Measurements from ENCODE around the gene POLR3B. TPM values are rescaled to one million over a fixed set of nuclear protein-coding genes. Genes with fewer than 3 reads are reported as not detected.

POLR3B gene
- total and polyA plus RNA-seq, 2 of the 8 experiments (the other 6 are each of a cell fraction or from before 2014, with no cell fraction given) = 5.0 to 13.2 TPM

GRCh38 chr12:106357549-106358395, at the start of gene POLR3B (continued):
- TF ChIP-seq EGR1 (IDR thresholded peaks at IDR 0.05; ENCODE audit: borderline replicate concordance, low read depth, low read length) = no peak
- TF ChIP-seq KDM5A (IDR thresholded peaks at IDR 0.05; ENCODE audit: low read length) = peak; percentile 72
- no peak for TF ChIP-seq BRCA1 (IDR thresholded peaks at IDR 0.05; ENCODE audit: low read depth, low read length)
- peak; percentile 62; the same call in 1 of the 2 replicates for TF ChIP-seq RBBP5 (IDR thresholded peaks at IDR 0.05; ENCODE audit: borderline replicate concordance, low read depth, low read length)
- peak; percentile 93 for TF ChIP-seq PHF8 (conservative IDR thresholded peaks at IDR 0.05; ENCODE audit: low read depth, low read length)
- TF ChIP-seq EP300 (IDR thresholded peaks at IDR 0.05; ENCODE audit: borderline replicate concordance in 1 of 2, low read depth in 2 of 2, low read length in 2 of 2) = 0 out of 3 replicates have a peak, but pooled peaks of 1 of the 2 experiments have one; percentile 32
- TF ChIP-seq SP4 (IDR thresholded peaks at IDR 0.05; ENCODE audit: low read length) = peak; percentile 94
- TF ChIP-seq CTBP2 (IDR thresholded peaks at IDR 0.05; ENCODE audit: borderline replicate concordance, insufficient read depth, insufficient read length, low read length) = no peak
- no peak for TF ChIP-seq RNF2 (IDR thresholded peaks at IDR 0.05; ENCODE audit: borderline replicate concordance, low read depth, low read length, missing control alignments, poor library complexity, severe bottlenecking)
- TF ChIP-seq KDM1A (IDR thresholded peaks at IDR 0.05; ENCODE audit: borderline replicate concordance, low read length) = peak; percentile 41; the same call in 1 of the 2 replicates
- no peak for TF ChIP-seq SIRT6 (IDR thresholded peaks at IDR 0.05; ENCODE audit: low read length)
- no peak for TF ChIP-seq SP2 (IDR thresholded peaks at IDR 0.05; ENCODE audit: low read length)
- no peak for TF ChIP-seq HDAC6 (IDR thresholded peaks at IDR 0.05; ENCODE audit: low read depth, low read length)
- no peak for TF ChIP-seq RXRA (IDR thresholded peaks at IDR 0.05; ENCODE audit: insufficient read depth, low read depth, low read length)
- 0 out of 2 replicates have a peak, but pooled peaks have one; percentile 39 for TF ChIP-seq JUN (IDR thresholded peaks at IDR 0.05; ENCODE audit: low read depth, low read length)
- no peak for TF ChIP-seq SRF (IDR thresholded peaks at IDR 0.05; ENCODE audit: low read depth, low read length)
- TF ChIP-seq CBX5 (IDR thresholded peaks at IDR 0.05; ENCODE audit: low read depth, low read length) = no peak
- TF ChIP-seq GABPA (IDR thresholded peaks at IDR 0.05; ENCODE audit: borderline replicate concordance, insufficient read depth, low read length) = peak; percentile 90; the same call in 1 of the 2 replicates
- no peak for TF ChIP-seq USF2 (IDR thresholded peaks at IDR 0.05; ENCODE audit: low read length)
- peak; percentile 99 for TF ChIP-seq ASH2L (IDR thresholded peaks at IDR 0.05; ENCODE audit: low read length)
- TF ChIP-seq MAX (IDR thresholded peaks at IDR 0.05) = peak; percentile 80
- TF ChIP-seq NANOG (IDR thresholded peaks at IDR 0.05; ENCODE audit: insufficient read depth, low read depth, low read length, poor library complexity, severe bottlenecking) = no peak

Measured in H1 (cell line).